Measurements from ENCODE around the gene ZNF629. TPM values are rescaled to one million over a fixed set of nuclear protein-coding genes. Genes with fewer than 3 reads are reported as not detected.

The ZNF629 gene
- total and polyA plus RNA-seq, 2 experiments from 2014 or later: 7.7 to 15.6 TPM

GRCh38 chr16:30766933-30767284 is 20.1 kb downstream of the ZNF629 start:
- H3K27ac ChIP-seq: no peak overlapping the region
- no peak overlapping the region for H3K4me3 ChIP-seq
- WGBS (ENCODE audit: low lambda C conversion rate, missing lambda C conversion rate): 95% methylated on average over 4 of the region's 4 CpGs
- H3K36me3 ChIP-seq (replicated peaks; ENCODE audit: insufficient read depth, low read depth): no peaks in the 10 kb centered on the region
- peaks cover 11% of the 10 kb centered on the region for H3K4me1 ChIP-seq (ENCODE audit: insufficient read depth)
- no peak for TF ChIP-seq CTCF (IDR thresholded peaks at IDR 0.05; ENCODE audit: poor library complexity)
- TF ChIP-seq EZH2phosphoT487 (IDR thresholded peaks at IDR 0.05; ENCODE audit: low read depth, severe bottlenecking, unreplicated experiment): no peak
- TF ChIP-seq EZH2 (IDR thresholded peaks at IDR 0.05; ENCODE audit: borderline replicate concordance): no peak
- H4K20me1 ChIP-seq (ENCODE audit: insufficient read depth, poor library complexity, severe bottlenecking): no peaks in the 10 kb centered on the region
- no peaks in the 10 kb centered on the region for H3K9me3 ChIP-seq (ENCODE audit: low read depth)
- H3K4me2 ChIP-seq: no peak overlapping the region
- no peaks in the 10 kb centered on the region for H3K9me2 ChIP-seq (replicated peaks; ENCODE audit: insufficient read depth)
- no peak overlapping the region for H2AFZ ChIP-seq
- DNase-seq (ENCODE audit: low spot score): no peak
- H3K79me2 ChIP-seq: peaks cover 28% of the 10 kb centered on the region
- H3K27me3 ChIP-seq: no peaks in the 10 kb centered on the region

GRCh38 chr16:30766206-30766932 is 20.6 kb downstream of the ZNF629 start:
- H4K20me1 ChIP-seq (ENCODE audit: insufficient read depth, poor library complexity, severe bottlenecking): no peaks in the 10 kb centered on the region
- H3K9me2 ChIP-seq (replicated peaks; ENCODE audit: insufficient read depth): no peaks in the 10 kb centered on the region
- H3K4me2 ChIP-seq: no peak overlapping the region
- peaks cover 28% of the 10 kb centered on the region for H3K79me2 ChIP-seq
- H3K36me3 ChIP-seq (replicated peaks; ENCODE audit: insufficient read depth, low read depth): no peaks in the 10 kb centered on the region
- H3K9me3 ChIP-seq (ENCODE audit: low read depth): no peaks in the 10 kb centered on the region
- 98% methylated on average over 29 of the region's 29 CpGs for WGBS (ENCODE audit: low lambda C conversion rate, missing lambda C conversion rate)
- no peaks in the 10 kb centered on the region for H3K27me3 ChIP-seq
- TF ChIP-seq EZH2phosphoT487 (IDR thresholded peaks at IDR 0.05; ENCODE audit: low read depth, severe bottlenecking, unreplicated experiment) (no peak), CTCF (IDR thresholded peaks at IDR 0.05; ENCODE audit: poor library complexity) (no peak), EZH2 (IDR thresholded peaks at IDR 0.05; ENCODE audit: borderline replicate concordance) (no peak)
- H3K4me1 ChIP-seq (ENCODE audit: insufficient read depth): peaks cover 11% of the 10 kb centered on the region
- no peak for DNase-seq (ENCODE audit: low spot score)
- no peak overlapping the region for H3K27ac ChIP-seq
- no peak overlapping the region for H3K4me3 ChIP-seq
- no peak overlapping the region for H2AFZ ChIP-seq

GRCh38 chr16:30764816-30765465 is 22.1 kb downstream of the ZNF629 start:
- TF ChIP-seq CTCF (IDR thresholded peaks at IDR 0.05; ENCODE audit: poor library complexity) (no peak), EZH2phosphoT487 (IDR thresholded peaks at IDR 0.05; ENCODE audit: low read depth, severe bottlenecking, unreplicated experiment) (no peak), EZH2 (IDR thresholded peaks at IDR 0.05; ENCODE audit: borderline replicate concordance) (no peak)
- Histone ChIP-seq H3K9me2 (replicated peaks; ENCODE audit: insufficient read depth) (no peaks in the 10 kb centered on the region), H3K9me3 (ENCODE audit: low read depth) (no peaks in the 10 kb centered on the region), H3K79me2 (peaks cover 28% of the 10 kb centered on the region), H3K36me3 (replicated peaks; ENCODE audit: insufficient read depth, low read depth) (no peaks in the 10 kb centered on the region), H2AFZ (no peak overlapping the region), H3K4me2 (no peak overlapping the region), H4K20me1 (ENCODE audit: insufficient read depth, poor library complexity, severe bottlenecking) (no peaks in the 10 kb centered on the region), H3K27me3 (no peaks in the 10 kb centered on the region), H3K4me3 (no peak overlapping the region), H3K27ac (no peak overlapping the region), H3K4me1 (ENCODE audit: insufficient read depth) (peaks cover 17% of the 10 kb centered on the region)
- DNase-seq (ENCODE audit: low spot score): no peak
- WGBS (ENCODE audit: low lambda C conversion rate, missing lambda C conversion rate): 99% methylated on average over 12 of the region's 12 CpGs
